Hematopoietic multipotent progenitor cell treated with erythropoietin and hydrocortisone succinate and interleukin-3 and kit ligand, for 6 days (in vitro differentiated cells): ENCODE data around the gene OPCML.

Experiments
- DNase-seq: peaks from one replicate; pipeline ENCODE4 v3.0.0-alpha.2; 2015

The OPCML gene

GRCh38 chr11:133115099-133115498 is 417.2 kb downstream of the OPCML start:
- DNase-seq: no peak

GRCh38 chr11:133107763-133108162 is 424.5 kb downstream of the OPCML start:
- no peak for DNase-seq

- DNase-seq: peak; percentile 58
These were observed 425.2 kb downstream of the OPCML start for GRCh38 chr11:133107136-133107535.

GRCh38 chr11:133106417-133106816 is 425.9 kb downstream of the OPCML start:
- DNase-seq: no peak

GRCh38 chr11:133104009-133104744 is 428.1 kb downstream of the OPCML start:
- DNase-seq: no peak

- DNase-seq: no peak
These were observed 435.3 kb downstream of the OPCML start for GRCh38 chr11:133096981-133097380.

- no peak for DNase-seq
These were observed 445.8 kb downstream of the OPCML start for GRCh38 chr11:133086518-133086917.

- DNase-seq: peak; percentile 81
These were observed 449.3 kb downstream of the OPCML start for GRCh38 chr11:133082841-133083488.

GRCh38 chr11:133082453-133082781 is 449.9 kb downstream of the OPCML start:
- DNase-seq: peak; percentile 16

- no peak for DNase-seq
These were observed 450.4 kb downstream of the OPCML start for GRCh38 chr11:133081730-133082452.

GRCh38 chr11:133081020-133081419 is 451.3 kb downstream of the OPCML start:
- no peak for DNase-seq

- peak; percentile 78 for DNase-seq
These were observed 453.5 kb downstream of the OPCML start for GRCh38 chr11:133078591-133079404.

- no peak for DNase-seq
These were observed 454.3 kb downstream of the OPCML start for GRCh38 chr11:133078012-133078411.

- DNase-seq: no peak
These were observed 456.9 kb downstream of the OPCML start for GRCh38 chr11:133075351-133075750.

- no peak for DNase-seq
These were observed 459.3 kb downstream of the OPCML start for GRCh38 chr11:133072858-133073582.

- no peak for DNase-seq
These were observed 459.9 kb downstream of the OPCML start for GRCh38 chr11:133072378-133072777.

- DNase-seq: no peak
These were observed 461.5 kb downstream of the OPCML start for GRCh38 chr11:133070791-133071190.

- no peak for DNase-seq
These were observed 462.1 kb downstream of the OPCML start for GRCh38 chr11:133070021-133070713.

GRCh38 chr11:133065847-133066485 is 466.3 kb downstream of the OPCML start:
- DNase-seq: no peak

- DNase-seq: no peak
These were observed 467.3 kb downstream of the OPCML start for GRCh38 chr11:133064961-133065360.

- DNase-seq: peak; percentile 48
These were observed 468.0 kb downstream of the OPCML start for GRCh38 chr11:133064152-133064877.
